Osteoblast (primary cell): ENCODE results near the gene STIM2. TPM values are rescaled to one million over a fixed set of nuclear protein-coding genes. Genes with fewer than 3 reads are reported as not detected.

Source experiments
- DNase-seq: peaks from one replicate; pipeline ENCODE4 v3.0.0; 2011; ENCODE audit warnings: low spot score, mixed read lengths; ENCODE audit not compliant: insufficient read length; ENCODE audit errors: missing footprints
- H2AFZ ChIP-seq: 2 replicates; pipeline ENCODE4 v1.6.0; 2011; ENCODE audit warnings: mild to moderate bottlenecking, low read length
- H3K27ac ChIP-seq: 2 replicates; pipeline ENCODE4 v1.5.1; 2011; ENCODE audit warnings: mild to moderate bottlenecking, low read depth, low read length, moderate library complexity
- H3K27me3 ChIP-seq: 2 replicates; pipeline ENCODE4 v1.6.0; 2012; ENCODE audit warnings: mild to moderate bottlenecking, control low read depth, inconsistent platforms, low read length, moderate library complexity; ENCODE audit not compliant: insufficient read depth
- H3K36me3 ChIP-seq: 2 replicates; pipeline ENCODE4 v1.5.1; 2011; ENCODE audit warnings: mild to moderate bottlenecking, low read length, control low read depth, moderate library complexity; ENCODE audit not compliant: insufficient read depth
- H3K4me1 ChIP-seq: 2 replicates; pipeline ENCODE4 v1.5.1; 2011; ENCODE audit warnings: mild to moderate bottlenecking, low read length, control low read depth, moderate library complexity; ENCODE audit not compliant: insufficient read depth
- H3K4me2 ChIP-seq: 2 replicates; pipeline ENCODE4 v1.6.0; 2011; ENCODE audit warnings: mild to moderate bottlenecking, low read length; ENCODE audit not compliant: insufficient read depth
- H3K4me3 ChIP-seq: fragments of 200-600 bp; sonication (generic); 3 replicates; pipeline ENCODE4 v1.5.1; 2012; ENCODE audit warnings: mild to moderate bottlenecking, low read length, inconsistent platforms; ENCODE audit not compliant: insufficient read depth
- H3K79me2 ChIP-seq: 2 replicates; pipeline ENCODE4 v1.6.0; 2012; ENCODE audit warnings: mild to moderate bottlenecking, low read length, control low read depth, inconsistent platforms; ENCODE audit not compliant: insufficient read depth
- H3K9me3 ChIP-seq: 2 replicates; pipeline ENCODE4 v1.5.1; 2011; ENCODE audit warnings: low read depth, low read length, control low read depth
- H4K20me1 ChIP-seq: 2 replicates; pipeline ENCODE4 v1.6.0; 2012; ENCODE audit warnings: mild to moderate bottlenecking, low read length, control low read depth; ENCODE audit not compliant: insufficient read depth
- total RNA-seq: library from RNA; depleted of rRNA; stranded (reverse); fragments of >200 nt; gene quantifications from 2 replicates; pipeline ENCODE4 v1.2.3, GENCODE V29; 2012
- TF ChIP-seq, protein P1 (sequence below): IDR thresholded peaks from 2 replicates; pipeline ENCODE4 v1.5.1; 2011; ENCODE audit warnings: mild to moderate bottlenecking, low read depth, low read length, moderate library complexity; ENCODE audit errors: extremely low read depth

Gene STIM2
- total RNA-seq, 1 donor: 14.8 TPM

DNA sequence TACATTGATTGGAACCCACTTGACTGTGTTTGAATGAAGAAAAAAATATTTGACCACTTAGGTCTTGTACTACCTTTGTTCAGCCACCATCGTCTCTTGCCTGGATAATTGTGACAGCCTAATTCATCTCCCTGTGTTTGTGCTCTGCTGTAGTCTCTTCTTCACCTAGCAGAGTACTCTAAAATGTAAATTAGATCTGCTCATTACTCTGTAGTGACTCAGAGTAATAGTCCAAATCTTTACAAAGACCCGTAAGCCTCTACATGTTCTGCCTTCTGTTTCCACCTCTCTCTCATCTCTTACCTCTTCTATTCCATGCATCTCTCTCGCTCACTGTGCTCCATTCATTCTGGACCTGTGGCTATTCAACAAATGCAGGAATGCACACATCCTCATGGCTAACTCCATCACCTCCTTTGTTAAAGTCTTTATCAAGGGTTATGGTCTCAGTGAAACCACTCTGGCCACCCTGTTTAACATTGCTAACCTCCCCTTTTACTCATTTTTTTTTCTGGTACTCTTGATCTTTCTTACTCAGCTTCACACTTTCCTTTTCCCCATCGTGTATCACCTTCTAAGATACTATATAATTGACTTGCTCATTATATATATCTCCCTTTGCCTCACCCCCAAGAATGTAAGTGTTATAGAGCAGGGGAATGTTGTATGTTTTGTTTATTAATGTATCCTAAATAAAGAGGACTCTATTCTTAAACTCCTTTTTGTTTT lies 98.4 kb downstream of the STIM2 start:
- Histone ChIP-seq H2AFZ (no peak overlapping the region), H3K4me3 (no peak overlapping the region), H4K20me1 (no peaks in the 10 kb centered on the region), H3K79me2 (no peaks in the 10 kb centered on the region), H3K4me2 (no peak overlapping the region), H3K9me3 (no peaks in the 10 kb centered on the region), H3K36me3 (no peaks in the 10 kb centered on the region), H3K27me3 (no peaks in the 10 kb centered on the region), H3K27ac (no peak overlapping the region), H3K4me1 (peaks cover 3% of the 10 kb centered on the region)
- TF ChIP-seq, protein P1, sequence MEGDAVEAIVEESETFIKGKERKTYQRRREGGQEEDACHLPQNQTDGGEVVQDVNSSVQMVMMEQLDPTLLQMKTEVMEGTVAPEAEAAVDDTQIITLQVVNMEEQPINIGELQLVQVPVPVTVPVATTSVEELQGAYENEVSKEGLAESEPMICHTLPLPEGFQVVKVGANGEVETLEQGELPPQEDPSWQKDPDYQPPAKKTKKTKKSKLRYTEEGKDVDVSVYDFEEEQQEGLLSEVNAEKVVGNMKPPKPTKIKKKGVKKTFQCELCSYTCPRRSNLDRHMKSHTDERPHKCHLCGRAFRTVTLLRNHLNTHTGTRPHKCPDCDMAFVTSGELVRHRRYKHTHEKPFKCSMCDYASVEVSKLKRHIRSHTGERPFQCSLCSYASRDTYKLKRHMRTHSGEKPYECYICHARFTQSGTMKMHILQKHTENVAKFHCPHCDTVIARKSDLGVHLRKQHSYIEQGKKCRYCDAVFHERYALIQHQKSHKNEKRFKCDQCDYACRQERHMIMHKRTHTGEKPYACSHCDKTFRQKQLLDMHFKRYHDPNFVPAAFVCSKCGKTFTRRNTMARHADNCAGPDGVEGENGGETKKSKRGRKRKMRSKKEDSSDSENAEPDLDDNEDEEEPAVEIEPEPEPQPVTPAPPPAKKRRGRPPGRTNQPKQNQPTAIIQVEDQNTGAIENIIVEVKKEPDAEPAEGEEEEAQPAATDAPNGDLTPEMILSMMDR: no peak
- DNase-seq: no peak

GRCh38 chr4:26959654-26960047 lies 99.0 kb downstream of the STIM2 start:
- H3K4me2 ChIP-seq: no peak overlapping the region
- no peaks in the 10 kb centered on the region for H3K9me3 ChIP-seq
- H4K20me1 ChIP-seq: no peaks in the 10 kb centered on the region
- peaks cover 9% of the 10 kb centered on the region for H3K4me1 ChIP-seq
- no peak overlapping the region for H3K27ac ChIP-seq
- no peak overlapping the region for H3K4me3 ChIP-seq
- H2AFZ ChIP-seq: no peak overlapping the region
- DNase-seq: no peak
- no peaks in the 10 kb centered on the region for H3K36me3 ChIP-seq
- H3K79me2 ChIP-seq: no peaks in the 10 kb centered on the region
- TF ChIP-seq, protein P1: no peak
- H3K27me3 ChIP-seq: no peaks in the 10 kb centered on the region

GRCh38 chr4:26962720-26963119 lies 102.1 kb downstream of the STIM2 start:
- DNase-seq: no peak
- H4K20me1 ChIP-seq: no peaks in the 10 kb centered on the region
- no peak overlapping the region for H3K4me2 ChIP-seq
- TF ChIP-seq, protein P1: no peak
- H3K4me3 ChIP-seq: no peak overlapping the region
- no peak overlapping the region for H3K27ac ChIP-seq
- peaks cover 11% of the 10 kb centered on the region for H3K4me1 ChIP-seq
- H3K27me3 ChIP-seq: no peaks in the 10 kb centered on the region
- no peaks in the 10 kb centered on the region for H3K79me2 ChIP-seq
- no peaks in the 10 kb centered on the region for H3K9me3 ChIP-seq
- no peak overlapping the region for H2AFZ ChIP-seq
- no peaks in the 10 kb centered on the region for H3K36me3 ChIP-seq

- DNase-seq: peak; percentile 5
Observed at GRCh38 chr4:26964512-26964911, 103.9 kb downstream of the STIM2 start.

More at GRCh38 chr4:26964512-26964911, 103.9 kb downstream of the STIM2 start:
- Histone ChIP-seq H3K27ac (no peak overlapping the region), H3K4me1 (peaks cover 11% of the 10 kb centered on the region), H3K36me3 (no peaks in the 10 kb centered on the region), H3K79me2 (peaks cover 2% of the 10 kb centered on the region), H3K27me3 (no peaks in the 10 kb centered on the region), H3K4me2 (peak overlapping the region; percentile 8), H3K9me3 (no peaks in the 10 kb centered on the region), H4K20me1 (no peaks in the 10 kb centered on the region), H3K4me3 (no peak overlapping the region), H2AFZ (no peak overlapping the region)
- TF ChIP-seq, protein P1: no peak
